ENCODE results near the gene TCF19.
"Not testable (repeated sequence)": the region's sequence is repeated elsewhere in the genome, so short reads cannot be mapped to it uniquely, and the experiment has no call there.

The TCF19 gene

DNA sequence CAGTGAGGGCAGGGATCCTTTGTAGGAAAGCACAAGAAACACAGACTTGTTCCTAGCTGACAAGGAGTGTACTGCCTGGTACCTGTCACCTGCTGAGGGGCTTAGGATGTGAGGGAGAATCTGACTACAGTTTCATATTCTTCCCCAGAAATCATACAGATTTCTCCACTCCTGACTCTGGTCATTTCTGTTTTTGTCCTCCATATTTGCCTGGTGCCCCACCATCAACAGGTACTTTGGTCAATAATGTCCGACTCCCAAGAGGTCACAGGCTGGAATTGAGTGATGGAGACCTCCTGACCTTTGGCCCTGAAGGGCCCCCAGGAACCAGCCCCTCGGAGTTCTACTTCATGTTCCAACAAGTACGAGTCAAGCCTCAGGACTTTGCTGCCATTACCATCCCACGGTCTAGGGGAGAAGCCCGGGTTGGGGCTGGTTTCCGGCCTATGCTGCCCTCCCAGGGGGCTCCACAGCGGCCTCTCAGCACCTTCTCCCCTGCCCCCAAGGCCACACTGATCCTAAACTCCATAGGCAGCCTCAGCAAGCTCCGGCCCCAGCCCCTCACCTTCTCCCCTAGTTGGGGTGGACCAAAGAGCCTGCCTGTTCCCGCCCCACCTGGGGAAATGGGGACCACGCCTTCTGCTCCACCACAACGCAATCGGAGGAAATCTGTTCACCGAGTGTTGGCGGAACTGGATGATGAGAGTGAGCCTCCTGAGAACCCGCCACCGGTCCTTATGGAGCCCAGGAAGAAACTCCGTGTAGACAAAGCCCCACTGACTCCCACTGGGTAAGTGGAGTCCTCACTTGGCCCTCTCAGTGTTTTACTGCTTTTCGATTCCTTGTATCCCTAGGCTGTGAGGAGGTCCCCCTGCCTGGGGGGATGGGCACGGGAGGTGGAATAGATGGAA lies 3.1 kb downstream of the TCF19 start:
- DNase-seq (ENCODE audit: low read depth in 2 of 2) = no peak

DNA sequence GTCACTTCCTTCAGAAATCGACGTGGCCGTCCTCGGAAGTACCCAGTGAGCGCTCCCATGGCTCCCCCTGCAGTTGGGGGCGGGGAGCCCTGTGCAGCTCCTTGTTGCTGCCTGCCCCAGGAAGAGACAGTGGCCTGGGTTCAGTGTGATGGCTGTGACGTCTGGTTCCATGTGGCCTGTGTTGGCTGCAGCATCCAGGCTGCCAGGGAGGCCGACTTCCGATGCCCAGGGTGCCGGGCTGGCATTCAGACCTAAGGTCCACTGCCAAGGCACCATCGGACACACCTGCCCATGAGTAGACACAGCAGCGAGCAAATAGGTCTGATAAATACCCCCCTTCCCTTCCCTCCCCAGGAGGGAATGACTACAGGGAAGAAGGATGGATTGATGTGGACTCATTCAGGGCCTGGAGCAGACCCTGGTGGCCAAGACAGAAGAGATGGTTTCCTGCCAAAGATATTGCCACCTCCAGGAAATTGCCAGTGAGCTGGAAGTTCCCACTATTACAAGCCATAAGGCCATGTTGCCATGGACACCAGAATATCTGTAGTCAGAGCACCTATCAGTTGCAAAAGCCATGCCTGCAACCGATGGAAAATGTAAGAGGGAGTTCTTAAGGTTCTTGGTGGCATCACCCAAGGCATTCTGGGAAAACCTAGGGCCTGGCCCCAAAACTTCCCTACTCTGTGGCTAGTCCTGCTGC lies 4.2 kb downstream of the TCF19 start:
- no peak for DNase-seq (ENCODE audit: low read depth in 2 of 2)

DNA sequence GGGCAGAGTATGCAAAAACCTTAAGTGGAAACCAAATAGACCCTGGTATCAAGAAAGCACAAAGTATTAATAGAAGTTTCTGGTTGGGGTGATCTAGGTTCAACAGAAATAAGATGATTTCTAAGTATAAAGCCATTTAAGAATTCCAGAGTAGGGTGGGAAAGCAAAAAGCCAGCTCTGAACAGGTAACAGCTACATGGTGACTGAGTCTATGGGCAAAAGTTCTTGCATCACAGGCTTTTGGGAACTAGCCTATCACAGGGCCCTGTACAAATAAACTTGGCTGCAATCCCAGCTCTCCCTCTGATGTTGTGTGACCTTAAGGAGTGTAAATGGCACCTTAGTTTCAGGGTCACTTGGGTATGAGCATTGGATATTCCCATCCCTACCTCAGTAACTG lies 5.5 kb downstream of the TCF19 start:
- no peak for DNase-seq (ENCODE audit: low read depth in 2 of 2)

DNA sequence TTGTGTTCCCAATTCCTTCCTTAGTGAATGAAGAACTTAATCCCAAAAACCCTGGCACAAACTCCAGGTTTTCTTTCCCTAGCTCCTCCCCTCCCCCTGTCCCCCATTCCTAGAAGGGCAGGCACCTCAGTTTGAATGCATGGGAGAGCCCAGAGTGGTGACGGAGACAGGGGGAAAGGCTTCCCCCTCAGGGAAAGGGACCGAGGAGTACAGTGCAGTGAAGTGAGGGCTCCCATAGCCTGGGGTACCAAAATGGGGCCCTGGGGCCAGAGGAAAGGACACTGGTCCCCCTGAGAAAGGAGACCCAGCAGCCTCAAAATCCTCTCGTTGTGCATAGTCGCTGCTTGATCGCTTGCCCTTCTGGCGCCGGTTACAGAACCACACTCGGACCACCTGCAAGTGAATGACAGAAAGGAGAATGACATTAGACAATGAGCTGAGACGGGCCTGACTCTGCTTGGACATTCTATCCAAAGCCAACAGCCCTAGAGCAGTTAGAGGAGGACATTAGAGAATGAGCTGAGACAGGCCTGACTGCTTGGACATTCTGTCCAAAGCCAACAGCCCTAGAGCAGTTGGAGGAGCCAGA lies 6.2 kb downstream of the TCF19 start:
- DNase-seq (ENCODE audit: low read depth in 2 of 2) = not testable (repeated sequence)

DNA sequence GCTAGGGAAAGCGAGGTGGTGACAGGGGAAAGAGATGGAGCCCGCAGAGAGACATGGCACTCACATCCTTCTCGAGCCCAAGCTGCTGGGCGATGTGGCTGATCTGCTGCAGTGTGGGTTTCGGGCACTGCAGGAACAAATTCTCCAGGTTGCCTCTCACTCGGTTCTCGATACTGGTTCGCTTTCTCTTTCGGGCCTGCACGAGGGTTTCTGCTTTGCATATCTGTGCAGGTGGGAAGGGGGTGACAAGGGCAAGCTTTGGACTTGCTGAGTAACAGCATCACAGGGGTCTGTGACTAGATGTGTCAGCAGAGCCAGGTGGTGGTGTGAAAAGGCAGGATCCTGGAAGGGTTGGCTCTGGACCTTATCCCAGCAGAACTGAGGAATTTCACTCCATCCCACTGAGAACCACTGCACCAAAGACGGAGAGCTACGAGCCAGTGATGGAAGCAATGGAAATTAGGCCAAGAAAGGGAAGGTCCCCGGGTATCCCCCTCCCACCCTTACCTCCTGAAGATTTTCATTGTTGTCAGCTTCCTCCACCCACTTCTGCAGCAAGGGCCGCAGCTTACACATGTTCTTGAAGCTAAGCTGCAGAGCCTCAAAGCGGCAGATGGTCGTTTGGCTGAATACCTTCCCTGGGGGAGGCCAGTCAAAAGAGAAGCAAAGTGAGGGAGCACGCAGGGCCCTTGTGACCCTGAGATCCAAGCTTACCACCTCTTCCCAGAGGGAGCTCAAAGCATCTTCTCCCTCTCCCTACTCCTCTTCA lies 6.9 kb downstream of the TCF19 start:
- DNase-seq (ENCODE audit: low read depth in 2 of 2) = not testable (repeated sequence)

DNA sequence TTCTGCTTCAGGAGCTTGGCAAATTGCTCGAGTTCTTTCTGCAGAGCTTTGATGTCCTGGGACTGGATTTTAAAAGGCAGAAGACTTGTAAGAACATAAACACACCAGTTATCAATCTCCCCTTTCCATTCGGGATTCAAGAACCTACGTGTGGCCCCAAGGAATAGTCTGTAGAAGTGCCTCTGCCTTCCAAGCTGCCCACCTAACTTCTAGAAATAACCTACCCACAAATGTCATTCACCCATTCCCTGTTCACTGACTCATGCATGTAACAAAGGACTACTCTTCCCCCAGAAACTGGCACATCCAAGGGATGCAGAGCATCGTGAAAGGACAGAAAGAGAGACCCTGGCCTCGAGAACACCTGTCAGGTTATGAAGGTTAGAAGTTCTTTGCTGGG lies 7.6 kb downstream of the TCF19 start:
- no peak for DNase-seq (ENCODE audit: low read depth in 2 of 2)

DNA sequence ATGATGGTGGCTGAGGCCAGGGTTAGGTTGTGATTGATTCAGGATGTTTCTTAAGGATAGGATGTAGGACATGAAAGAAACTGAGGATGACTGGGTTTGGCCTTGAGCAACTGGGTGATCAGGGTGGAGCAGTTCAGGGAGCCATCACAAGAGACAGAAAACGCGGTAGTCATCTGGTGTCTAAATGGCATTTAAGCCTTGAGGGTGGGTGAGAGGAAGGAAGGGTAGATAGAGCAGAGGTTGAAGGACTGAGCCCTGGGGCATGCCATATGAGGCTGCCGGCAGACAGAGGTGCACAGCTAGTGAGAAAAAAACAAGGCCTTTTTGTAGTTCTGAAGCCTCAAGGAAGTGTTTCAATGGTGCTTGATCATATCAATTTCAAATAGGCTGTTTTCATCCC lies 10.2 kb downstream of the TCF19 start:
- DNase-seq (ENCODE audit: low read depth in 2 of 2) = no peak

DNA sequence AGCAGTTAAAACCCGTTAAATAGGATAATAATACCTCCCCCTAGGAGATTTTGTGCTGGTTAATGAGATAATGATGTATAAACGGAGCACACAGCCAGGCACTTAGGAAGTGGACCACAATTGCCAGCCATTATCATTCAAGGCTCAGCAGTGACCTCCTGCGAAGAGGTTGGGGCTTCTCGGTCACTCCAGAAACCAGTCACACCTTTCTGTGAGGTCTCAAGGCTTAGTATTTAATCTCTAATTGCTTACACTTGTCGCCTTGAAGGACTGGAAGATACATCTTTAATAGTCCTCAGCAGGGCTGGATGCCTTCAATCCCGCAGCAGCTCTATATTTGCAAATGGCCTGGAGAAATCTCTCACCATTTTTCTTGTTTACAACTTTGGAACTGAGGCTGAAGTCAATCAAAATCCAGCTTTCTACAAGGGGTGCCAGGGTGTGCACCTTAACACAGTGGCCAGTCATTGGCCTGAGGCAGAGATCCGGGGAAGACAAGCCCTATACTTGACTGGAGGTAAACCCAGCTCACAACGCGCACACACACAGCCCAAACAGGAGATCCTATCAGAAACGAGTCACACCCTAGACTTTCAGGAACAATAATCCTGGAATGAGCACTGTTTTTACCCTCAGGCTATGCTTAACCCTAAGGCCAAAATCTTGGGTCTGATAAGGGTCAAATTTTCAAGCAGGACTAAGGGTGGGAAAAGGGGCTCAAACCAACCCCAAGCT lies 10.9 kb downstream of the TCF19 start:
- DNase-seq (ENCODE audit: low read depth in 2 of 2) = no peak

DNA sequence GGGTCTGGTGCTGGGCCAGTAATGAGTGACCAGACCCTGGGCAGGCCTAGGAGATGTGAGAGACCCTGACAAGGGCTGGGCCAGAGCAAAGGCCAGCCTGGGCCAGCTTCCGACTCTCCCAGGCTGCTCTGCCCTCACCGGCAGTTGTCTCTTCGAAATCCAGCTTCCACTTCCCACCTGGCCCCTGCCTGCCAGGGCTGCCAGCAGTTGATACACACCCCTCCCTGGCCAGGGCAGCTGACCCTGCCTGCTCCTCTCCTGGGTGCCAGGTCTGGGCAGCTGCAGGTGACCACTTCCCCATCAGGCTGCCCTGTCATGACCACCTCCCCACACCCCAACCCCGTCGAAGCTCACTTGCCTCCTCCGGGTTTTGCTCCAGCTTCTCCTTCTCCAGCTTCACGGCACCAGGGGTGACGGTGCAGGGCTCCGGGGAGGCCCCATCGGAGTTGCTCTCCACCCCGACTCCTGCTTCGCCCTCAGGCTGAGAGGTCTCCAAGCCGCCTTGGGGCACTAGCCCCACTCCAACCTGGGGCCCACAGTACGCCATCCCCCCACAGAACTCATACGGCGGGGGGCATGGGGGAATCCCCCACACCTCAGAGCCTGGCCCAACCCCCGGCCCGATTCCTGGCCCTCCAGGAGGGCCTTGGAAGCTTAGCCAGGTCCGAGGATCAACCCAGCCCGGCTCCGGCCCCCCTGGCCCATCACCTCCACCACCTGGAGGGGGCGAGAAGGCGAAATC lies 11.6 kb downstream of the TCF19 start:
- DNase-seq (ENCODE audit: low read depth in 2 of 2) = not testable (repeated sequence)

DNA sequence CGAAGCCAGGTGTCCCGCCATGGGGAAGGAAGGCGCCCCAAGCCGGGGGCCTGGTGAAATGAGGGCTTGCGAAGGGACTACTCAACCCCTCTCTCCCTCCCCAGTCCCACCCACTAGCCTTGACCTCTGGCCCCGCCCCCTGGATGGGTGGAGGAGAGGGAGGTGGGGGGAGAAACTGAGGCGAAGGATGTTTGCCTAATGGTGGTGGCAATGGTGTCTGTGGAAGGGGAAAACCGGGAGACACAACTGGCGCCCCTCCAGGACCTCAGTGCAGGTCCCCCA lies 12.2 kb downstream of the TCF19 start, which contains the start of gene POU5F1:
Gene POU5F1 (minus strand): TSS at position 83 of the 282 bp plus-strand sequence. CDS start 62 bp downstream, at position 21.
- no peak for DNase-seq (ENCODE audit: low read depth in 2 of 2)

DNA sequence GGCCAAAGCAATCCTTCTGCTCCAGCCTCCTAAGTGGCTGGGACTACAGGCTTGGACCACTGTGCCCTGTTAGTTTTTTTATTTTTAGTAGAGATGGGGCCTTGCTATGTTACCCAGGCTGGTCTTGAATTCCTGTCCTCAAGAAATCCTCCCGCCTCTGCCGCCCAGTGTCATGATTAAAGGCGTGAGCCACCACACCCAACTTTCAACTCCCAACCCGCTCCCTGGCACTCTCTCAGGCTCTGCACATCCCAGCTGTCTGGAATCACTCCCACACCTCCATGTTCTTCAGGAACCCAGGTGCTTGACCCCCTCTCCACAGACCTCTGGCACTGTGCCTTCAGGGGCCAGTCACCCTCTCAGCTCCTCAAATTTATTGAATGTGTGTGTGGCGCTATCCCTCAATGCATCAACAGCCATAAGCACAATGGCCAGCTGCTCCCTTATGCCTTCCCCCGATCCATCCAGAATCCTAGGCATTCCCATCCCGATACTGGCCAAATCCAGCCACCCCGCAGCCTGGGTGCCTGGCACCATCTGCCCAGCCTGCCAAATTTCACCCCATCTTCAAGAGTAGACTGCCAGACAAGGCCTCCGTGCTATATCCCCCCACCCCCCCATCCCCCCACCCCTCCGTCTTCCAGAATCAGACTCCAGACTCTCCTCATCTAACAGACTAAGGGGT lies 12.7 kb downstream of the TCF19 start:
- no peak for DNase-seq (ENCODE audit: low read depth in 2 of 2)

DNA sequence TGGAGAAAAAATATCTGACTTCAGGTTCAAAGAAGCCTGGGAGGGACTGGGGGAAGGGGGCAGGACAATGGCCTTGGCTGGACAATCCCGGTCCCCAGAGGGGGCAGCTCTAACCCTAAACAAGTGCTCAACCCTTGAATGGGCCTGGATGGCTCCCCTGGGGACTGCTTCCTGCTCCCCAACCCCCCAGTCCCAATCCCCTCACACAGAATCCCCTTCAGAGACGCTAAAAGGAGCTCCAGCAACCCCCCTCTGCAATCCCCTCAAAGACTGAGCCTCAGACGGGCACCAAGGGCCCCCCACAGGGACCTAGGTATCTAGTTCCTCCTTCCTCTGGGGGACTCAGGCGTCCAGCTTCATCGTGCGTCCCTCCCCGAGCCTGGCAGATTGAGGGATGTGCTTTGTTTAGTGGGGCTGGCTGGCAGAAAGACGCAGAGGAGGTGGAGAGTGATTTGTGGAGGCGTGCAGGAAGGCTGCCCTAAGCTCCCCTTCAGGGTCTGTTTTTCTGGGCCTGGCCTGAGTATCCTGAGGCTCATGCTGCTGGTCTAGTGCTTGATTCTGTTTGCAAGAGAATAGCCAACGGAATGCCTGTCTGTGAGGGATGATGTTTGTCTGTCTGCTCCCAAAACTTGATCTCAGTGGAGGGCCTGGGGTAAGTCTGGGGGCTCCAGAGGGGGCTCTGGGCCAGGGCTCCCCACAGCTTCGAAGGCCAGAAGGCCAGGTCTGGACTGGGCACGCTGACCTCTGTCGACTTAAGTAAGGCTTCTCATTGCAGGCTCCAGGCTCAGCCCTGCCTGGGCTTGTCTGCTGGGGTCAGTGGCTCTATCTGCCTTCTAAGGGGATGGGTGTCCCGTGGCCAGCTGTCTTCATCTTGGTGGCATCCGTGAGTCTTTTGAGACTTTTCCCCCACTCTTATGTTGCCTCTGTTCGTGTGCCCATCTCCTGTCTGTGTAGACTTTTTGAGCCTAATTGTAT lies 13.8 kb downstream of the TCF19 start:
- no peak for DNase-seq (ENCODE audit: low read depth in 2 of 2)

DNA sequence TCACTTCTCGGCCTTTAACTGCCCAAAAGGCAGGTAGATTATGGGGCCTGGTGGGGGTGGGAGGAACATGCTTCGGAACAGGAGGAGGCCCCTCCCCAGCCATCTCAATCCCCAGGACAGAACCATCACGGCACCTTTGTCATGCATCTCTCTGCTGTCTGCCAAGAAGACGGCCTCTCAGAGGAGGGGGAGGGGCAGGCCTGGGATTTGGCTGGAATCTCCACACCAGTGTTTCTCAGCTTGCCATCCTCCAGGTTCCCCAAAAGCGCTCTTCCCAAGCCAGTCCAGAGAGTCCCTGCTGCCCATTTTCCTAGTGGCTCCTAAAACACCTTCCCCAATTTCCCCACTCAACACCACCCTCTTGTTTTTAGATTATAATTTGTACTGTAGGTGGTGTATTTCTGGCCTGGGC lies 14.6 kb downstream of the TCF19 start:
- DNase-seq (ENCODE audit: low read depth in 2 of 2) = no peak

DNA sequence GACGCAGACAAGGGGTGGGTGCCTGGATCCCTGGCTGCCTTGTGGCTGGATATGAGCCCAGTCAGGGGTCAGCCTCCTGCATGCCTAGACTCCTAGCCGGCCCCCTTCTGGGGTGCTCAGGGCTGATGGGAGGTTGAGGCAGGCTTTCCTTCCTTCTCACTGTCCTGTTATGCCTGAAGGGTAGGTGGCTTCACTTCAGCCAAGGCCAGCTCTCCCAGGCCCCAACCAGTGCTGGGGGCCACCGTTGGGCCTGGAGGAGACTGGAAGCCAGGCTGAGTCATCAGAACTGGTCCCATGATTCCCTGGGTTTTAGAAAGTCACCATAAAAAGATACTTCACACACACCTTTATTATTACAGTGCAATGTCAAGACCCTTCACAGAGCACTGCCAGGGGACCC lies 15.0 kb downstream of the TCF19 start:
- DNase-seq (ENCODE audit: low read depth in 2 of 2) = no peak

DNA sequence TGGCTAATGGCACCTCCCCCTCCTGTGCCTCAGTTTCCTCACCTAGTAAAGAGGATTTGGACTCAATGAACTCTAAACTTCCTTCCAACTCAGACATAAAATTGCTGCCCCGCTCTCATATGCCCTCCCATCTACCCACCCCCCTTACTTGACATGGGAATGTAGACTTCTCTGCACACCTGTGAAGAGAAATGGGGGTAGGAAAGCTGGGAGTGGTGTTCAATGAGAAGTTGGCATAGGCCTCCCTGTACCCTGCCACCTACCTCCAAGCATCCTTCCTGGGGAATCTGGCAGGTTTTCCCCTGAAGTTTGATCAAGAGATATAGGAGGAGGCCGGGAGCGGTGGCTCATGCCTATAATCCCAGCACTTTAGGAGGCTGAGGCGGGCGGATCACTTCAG lies 16.0 kb downstream of the TCF19 start:
- DNase-seq (ENCODE audit: low read depth in 2 of 2) = no peak

DNA sequence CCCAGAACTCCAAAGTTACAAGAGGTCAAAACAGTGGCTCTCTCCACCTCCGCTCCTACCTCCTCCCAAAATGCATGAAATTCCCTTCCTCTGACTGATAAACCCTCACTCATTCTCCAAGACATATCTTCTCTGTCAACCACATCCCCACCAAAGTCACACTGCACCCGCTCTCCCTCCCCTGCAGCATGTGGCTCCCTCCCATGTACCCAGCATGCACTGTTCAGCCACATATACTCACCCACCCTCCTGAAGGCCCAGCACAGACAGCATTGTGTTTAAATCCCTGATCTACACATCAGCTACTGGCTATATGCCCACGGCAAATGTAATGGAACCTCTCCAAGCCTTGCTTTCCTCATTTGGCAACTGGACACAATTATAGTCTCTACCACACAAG lies 17.6 kb downstream of the TCF19 start:
- no peak for DNase-seq (ENCODE audit: low read depth in 2 of 2)

DNA sequence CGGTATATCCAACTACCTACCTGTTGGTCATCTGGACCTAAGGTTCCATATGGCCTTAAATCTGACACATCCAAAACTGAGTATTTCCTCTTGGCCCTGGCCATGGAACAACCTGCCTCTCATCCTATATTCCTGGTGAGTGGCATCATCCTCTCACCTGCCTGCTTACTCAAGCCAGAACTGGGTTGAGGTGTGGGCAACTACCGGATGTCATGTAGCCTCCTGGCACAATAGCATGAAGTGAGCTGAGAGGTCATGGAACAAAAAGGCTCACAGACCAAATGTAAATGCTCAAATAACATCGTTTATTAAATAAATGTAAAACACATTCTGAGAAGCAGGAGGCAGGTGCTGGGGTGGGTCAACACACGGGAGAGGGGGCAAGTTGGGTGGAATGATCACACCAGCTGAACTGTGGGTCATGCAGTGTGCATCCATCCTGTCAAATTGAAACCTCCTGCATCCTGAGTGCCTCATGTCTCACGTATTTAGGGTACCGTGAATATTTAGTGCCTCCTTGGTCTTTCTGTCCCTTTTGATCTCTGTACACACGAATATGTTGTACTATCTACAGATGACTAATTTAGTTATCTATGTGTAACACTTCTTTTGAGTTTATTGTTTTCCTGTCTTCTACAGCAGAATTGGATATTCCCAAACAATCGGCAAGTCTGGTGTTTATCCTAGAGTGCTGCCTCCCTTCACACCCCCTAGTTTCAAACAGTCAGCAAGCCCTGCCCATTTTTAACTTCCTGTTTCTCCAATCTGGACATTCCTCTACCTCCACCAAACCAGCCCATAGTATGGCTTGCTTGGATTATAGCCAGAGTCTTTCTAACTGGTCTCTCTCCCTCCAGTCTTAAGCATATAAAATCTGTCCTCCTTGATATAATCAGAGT lies 20.0 kb downstream of the TCF19 start:
- no peak for DNase-seq (ENCODE audit: low read depth in 2 of 2)

DNA sequence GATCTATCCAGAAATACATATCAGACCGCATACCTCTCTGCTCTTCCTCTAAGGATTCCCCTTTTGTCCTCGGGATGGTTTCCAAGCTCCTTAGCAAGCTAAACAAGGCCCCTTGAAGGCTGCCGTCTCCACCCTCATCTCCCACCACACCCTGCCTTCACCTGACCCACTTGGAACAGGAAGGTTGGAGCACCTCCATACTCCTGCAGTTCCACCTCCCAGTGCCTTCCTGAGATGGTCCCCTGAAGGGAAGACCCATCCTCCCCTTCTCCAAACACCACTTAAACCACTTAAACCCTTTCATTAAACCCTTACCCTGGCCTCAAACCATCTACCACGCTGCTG lies 20.6 kb downstream of the TCF19 start:
- DNase-seq (ENCODE audit: low read depth in 2 of 2) = no peak
